Right lobe of liver (tissue), 4 donors: ENCODE data around the gene GMNN.

Experiments
- POLR2A ChIP-seq: fragments of 450-650 bp; IDR thresholded peaks from one replicate; pipeline ENCODE4 v1.6.1; 2017; ENCODE audit warnings: antibody characterized with exemption, mild to moderate bottlenecking
- TF ChIP-seq, protein P1 (sequence below), 4 donors: fragments of 200-600 bp in 3 of 4; fragments of 450-650 bp in 1 of 4; IDR thresholded peaks; one replicate each; pipeline versions ENCODE4 v1.5.1 to v1.8.0; 2016 to 2022; ENCODE audit warnings: antibody characterized with exemption in 4 of 4, mild to moderate bottlenecking in 2 of 4
- donor health status: DM: no; HTN: no; CAD: no.
- donor health status: DM: no; HTN: no; CAD: no.
- donor health status: DM: no; HTN: yes; CAD: no.

DNA sequence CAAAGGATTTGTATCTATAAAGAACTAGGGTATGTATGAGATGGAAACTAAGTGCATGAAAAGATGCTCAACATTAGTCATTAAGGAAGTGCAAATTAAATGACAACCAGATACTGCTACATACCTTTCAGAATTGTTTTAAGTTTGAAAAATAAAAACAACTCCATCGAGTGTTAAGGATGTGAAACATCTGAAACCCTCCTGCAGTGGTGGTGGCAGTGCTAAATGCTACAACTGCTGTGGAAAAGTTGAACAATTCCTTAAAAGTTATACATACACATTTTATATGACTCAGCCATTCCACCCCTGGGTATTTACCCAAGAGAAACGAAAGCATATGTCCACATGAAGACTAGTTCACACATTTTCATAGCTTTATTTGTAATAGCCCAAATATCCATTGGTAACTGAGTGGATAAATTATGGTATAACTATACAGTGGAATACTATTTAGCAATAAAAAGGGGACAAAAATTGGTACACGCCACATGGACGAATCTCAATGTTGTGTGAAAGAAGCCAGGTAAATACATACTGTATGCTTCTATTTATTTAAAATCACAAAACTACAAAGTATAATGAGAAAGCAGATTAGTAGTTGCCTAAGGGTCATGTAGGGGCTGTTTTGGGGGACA lies 13.4 kb downstream of the GMNN start:
- TF ChIP-seq, protein P1, sequence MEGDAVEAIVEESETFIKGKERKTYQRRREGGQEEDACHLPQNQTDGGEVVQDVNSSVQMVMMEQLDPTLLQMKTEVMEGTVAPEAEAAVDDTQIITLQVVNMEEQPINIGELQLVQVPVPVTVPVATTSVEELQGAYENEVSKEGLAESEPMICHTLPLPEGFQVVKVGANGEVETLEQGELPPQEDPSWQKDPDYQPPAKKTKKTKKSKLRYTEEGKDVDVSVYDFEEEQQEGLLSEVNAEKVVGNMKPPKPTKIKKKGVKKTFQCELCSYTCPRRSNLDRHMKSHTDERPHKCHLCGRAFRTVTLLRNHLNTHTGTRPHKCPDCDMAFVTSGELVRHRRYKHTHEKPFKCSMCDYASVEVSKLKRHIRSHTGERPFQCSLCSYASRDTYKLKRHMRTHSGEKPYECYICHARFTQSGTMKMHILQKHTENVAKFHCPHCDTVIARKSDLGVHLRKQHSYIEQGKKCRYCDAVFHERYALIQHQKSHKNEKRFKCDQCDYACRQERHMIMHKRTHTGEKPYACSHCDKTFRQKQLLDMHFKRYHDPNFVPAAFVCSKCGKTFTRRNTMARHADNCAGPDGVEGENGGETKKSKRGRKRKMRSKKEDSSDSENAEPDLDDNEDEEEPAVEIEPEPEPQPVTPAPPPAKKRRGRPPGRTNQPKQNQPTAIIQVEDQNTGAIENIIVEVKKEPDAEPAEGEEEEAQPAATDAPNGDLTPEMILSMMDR (IDR thresholded peaks at IDR 0.05), result no peak
- no peak for TF ChIP-seq POLR2A
